Ascending aorta (tissue), 2 donors: ENCODE measurements around the gene B3GNT5. TPM values are rescaled to one million over a fixed set of nuclear protein-coding genes. Genes with fewer than 3 reads are reported as not detected.

Experiments
- DNase-seq, 2 donors: peaks; one replicate each; pipeline ENCODE4 v3.0.0-alpha.2; 2019; ENCODE audit warnings: low spot score in 2 of 2
- H3K27ac ChIP-seq, 2 donors: fragments of 200-600 bp; sonication (generic); one replicate each; pipeline ENCODE4 v1.5.1; 2016 to 2017; ENCODE audit warnings: mild to moderate bottlenecking in 1 of 2
- H3K27me3 ChIP-seq: fragments of 200-600 bp; sonication (generic); one replicate; pipeline ENCODE4 v1.5.1; 2017
- H3K36me3 ChIP-seq, 2 donors: fragments of 200-600 bp; sonication (generic); one replicate each; pipeline ENCODE4 v1.5.1; 2016
- H3K4me1 ChIP-seq, 2 donors: fragments of 200-600 bp; sonication (generic); one replicate each; pipeline ENCODE4 v1.5.1; 2016 to 2017; ENCODE audit warnings: mild to moderate bottlenecking in 1 of 2
- H3K4me3 ChIP-seq, 2 donors: fragments of 200-600 bp; sonication (generic); one replicate each; pipeline ENCODE4 v1.5.1; 2016 to 2017; ENCODE audit warnings: mild to moderate bottlenecking in 1 of 2
- H3K9me3 ChIP-seq, 2 donors: fragments of 200-600 bp; sonication (generic); one replicate each; pipeline ENCODE4 v1.5.1; 2016
- CTCF ChIP-seq, 3 experiments: fragments of 200-600 bp in 2 of 3; fragments of 450-650 bp in 1 of 3; sonication (generic) in 2 of 3; IDR thresholded peaks; one replicate each; pipeline ENCODE4 v1.5.1; 2016 to 2019; ENCODE audit warnings: antibody characterized with exemption in 3 of 3, mild to moderate bottlenecking in 1 of 3, moderate library complexity in 1 of 3
- intact Hi-C: fragments of 100-400 bp; cut with DNase I; formaldehyde crosslinking; loops from one replicate; pipeline ENCODE4 v1.15.1; 2023
- total RNA-seq: library from RNA; depleted of rRNA; stranded (reverse); fragments of >200 nt; gene quantifications from one replicate; pipeline ENCODE4 v1.1.0, GENCODE V29; 2016

The B3GNT5 gene
- total RNA-seq, 1 donor from 2014 or later = 0.11 TPM

- no peaks in the 10 kb centered on the region for H3K4me1 ChIP-seq
- no peaks in the 10 kb centered on the region for H3K36me3 ChIP-seq
- no peak overlapping the region for H3K27ac ChIP-seq
- DNase-seq = no peak
- H3K9me3 ChIP-seq = no peaks in the 10 kb centered on the region
- H3K4me3 ChIP-seq = no peak overlapping the region
- intact Hi-C loops = no loop called here
- TF ChIP-seq CTCF (IDR thresholded peaks at IDR 0.05) = no peak
- H3K27me3 ChIP-seq = no peaks in the 10 kb centered on the region
These were observed 8.2 kb downstream of the B3GNT5 start for GRCh38 chr3:183261151-183261724.

GRCh38 chr3:183262875-183263378 is 9.9 kb downstream of the B3GNT5 start:
- Histone ChIP-seq H3K36me3 (no peaks in the 10 kb centered on the region), H3K4me1 (no peaks in the 10 kb centered on the region), H3K27ac (no peak overlapping the region), H3K27me3 (no peaks in the 10 kb centered on the region), H3K9me3 (no peaks in the 10 kb centered on the region), H3K4me3 (no peak overlapping the region)
- TF ChIP-seq CTCF (IDR thresholded peaks at IDR 0.05) = no peak
- intact Hi-C loops = no loop called here
- DNase-seq = no peak

GRCh38 chr3:183264268-183264667 is 11.2 kb downstream of the B3GNT5 start:
- Histone ChIP-seq H3K4me1 (no peaks in the 10 kb centered on the region), H3K36me3 (no peaks in the 10 kb centered on the region), H3K27me3 (no peaks in the 10 kb centered on the region), H3K9me3 (no peaks in the 10 kb centered on the region), H3K27ac (no peak overlapping the region), H3K4me3 (no peak overlapping the region)
- no peak for DNase-seq
- intact Hi-C loops = no loop called here
- no peak for TF ChIP-seq CTCF (IDR thresholded peaks at IDR 0.05)

- H3K9me3 ChIP-seq = no peaks in the 10 kb centered on the region
- intact Hi-C loops = no loop called here
- H3K27ac ChIP-seq = peak overlapping the region in 1 of 2 donors; percentile 38
- no peaks in the 10 kb centered on the region for H3K4me1 ChIP-seq
- no peak for DNase-seq
- H3K27me3 ChIP-seq = no peaks in the 10 kb centered on the region
- no peak for TF ChIP-seq CTCF (IDR thresholded peaks at IDR 0.05)
- H3K36me3 ChIP-seq = no peaks in the 10 kb centered on the region
- H3K4me3 ChIP-seq = peak overlapping the region in 1 of 2 donors; percentile 15
These were observed 12.1 kb downstream of the B3GNT5 start for GRCh38 chr3:183265157-183265642.

GRCh38 chr3:183265834-183266417 is 12.9 kb downstream of the B3GNT5 start:
- Histone ChIP-seq H3K36me3 (no peaks in the 10 kb centered on the region), H3K27ac (no peak overlapping the region), H3K4me3 (no peak overlapping the region), H3K27me3 (no peaks in the 10 kb centered on the region), H3K4me1 (no peaks in the 10 kb centered on the region), H3K9me3 (no peaks in the 10 kb centered on the region)
- intact Hi-C loops = no loop called here
- no peak for TF ChIP-seq CTCF (IDR thresholded peaks at IDR 0.05)
- no peak for DNase-seq
